ENCODE measurements around the gene CPLX4.

- no peak for TF ChIP-seq POLR2AphosphoS5 (IDR thresholded peaks at IDR 0.05; ENCODE audit: low read depth, low read length)
- no peak for TF ChIP-seq EP300 (IDR thresholded peaks at IDR 0.05; ENCODE audit: borderline replicate concordance in 1 of 2, low read depth in 1 of 2, low read length in 1 of 2)
- TF ChIP-seq SMC3 (IDR thresholded peaks at IDR 0.05; ENCODE audit: low read depth, low read length) = no peak
- TF ChIP-seq FOSL2 (IDR thresholded peaks at IDR 0.05; ENCODE audit: borderline replicate concordance, low read depth) = no peak
- no peak for TF ChIP-seq YY1 (IDR thresholded peaks at IDR 0.05; ENCODE audit: low read depth)
- TF ChIP-seq, protein P1, sequence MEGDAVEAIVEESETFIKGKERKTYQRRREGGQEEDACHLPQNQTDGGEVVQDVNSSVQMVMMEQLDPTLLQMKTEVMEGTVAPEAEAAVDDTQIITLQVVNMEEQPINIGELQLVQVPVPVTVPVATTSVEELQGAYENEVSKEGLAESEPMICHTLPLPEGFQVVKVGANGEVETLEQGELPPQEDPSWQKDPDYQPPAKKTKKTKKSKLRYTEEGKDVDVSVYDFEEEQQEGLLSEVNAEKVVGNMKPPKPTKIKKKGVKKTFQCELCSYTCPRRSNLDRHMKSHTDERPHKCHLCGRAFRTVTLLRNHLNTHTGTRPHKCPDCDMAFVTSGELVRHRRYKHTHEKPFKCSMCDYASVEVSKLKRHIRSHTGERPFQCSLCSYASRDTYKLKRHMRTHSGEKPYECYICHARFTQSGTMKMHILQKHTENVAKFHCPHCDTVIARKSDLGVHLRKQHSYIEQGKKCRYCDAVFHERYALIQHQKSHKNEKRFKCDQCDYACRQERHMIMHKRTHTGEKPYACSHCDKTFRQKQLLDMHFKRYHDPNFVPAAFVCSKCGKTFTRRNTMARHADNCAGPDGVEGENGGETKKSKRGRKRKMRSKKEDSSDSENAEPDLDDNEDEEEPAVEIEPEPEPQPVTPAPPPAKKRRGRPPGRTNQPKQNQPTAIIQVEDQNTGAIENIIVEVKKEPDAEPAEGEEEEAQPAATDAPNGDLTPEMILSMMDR (IDR thresholded peaks at IDR 0.05) = no peak
- no peak for TF ChIP-seq RFX5 (IDR thresholded peaks at IDR 0.05; ENCODE audit: low read length)
- TF ChIP-seq FOXM1 (IDR thresholded peaks at IDR 0.05; ENCODE audit: low read depth) = no peak
- TF ChIP-seq, protein P2, sequence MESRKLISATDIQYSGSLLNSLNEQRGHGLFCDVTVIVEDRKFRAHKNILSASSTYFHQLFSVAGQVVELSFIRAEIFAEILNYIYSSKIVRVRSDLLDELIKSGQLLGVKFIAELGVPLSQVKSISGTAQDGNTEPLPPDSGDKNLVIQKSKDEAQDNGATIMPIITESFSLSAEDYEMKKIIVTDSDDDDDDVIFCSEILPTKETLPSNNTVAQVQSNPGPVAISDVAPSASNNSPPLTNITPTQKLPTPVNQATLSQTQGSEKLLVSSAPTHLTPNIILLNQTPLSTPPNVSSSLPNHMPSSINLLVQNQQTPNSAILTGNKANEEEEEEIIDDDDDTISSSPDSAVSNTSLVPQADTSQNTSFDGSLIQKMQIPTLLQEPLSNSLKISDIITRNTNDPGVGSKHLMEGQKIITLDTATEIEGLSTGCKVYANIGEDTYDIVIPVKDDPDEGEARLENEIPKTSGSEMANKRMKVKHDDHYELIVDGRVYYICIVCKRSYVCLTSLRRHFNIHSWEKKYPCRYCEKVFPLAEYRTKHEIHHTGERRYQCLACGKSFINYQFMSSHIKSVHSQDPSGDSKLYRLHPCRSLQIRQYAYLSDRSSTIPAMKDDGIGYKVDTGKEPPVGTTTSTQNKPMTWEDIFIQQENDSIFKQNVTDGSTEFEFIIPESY (IDR thresholded peaks at IDR 0.05; ENCODE audit: borderline replicate concordance, low read depth) = no peak
- no peak for TF ChIP-seq TAF1 (IDR thresholded peaks at IDR 0.05; ENCODE audit: borderline replicate concordance, low read depth, low read length)
- TF ChIP-seq MXI1 (IDR thresholded peaks at IDR 0.05; ENCODE audit: low read depth, low read length) = no peak
- TF ChIP-seq RAD21 (IDR thresholded peaks at IDR 0.05; ENCODE audit: low read length) = no peak
- TF ChIP-seq, protein P3, sequence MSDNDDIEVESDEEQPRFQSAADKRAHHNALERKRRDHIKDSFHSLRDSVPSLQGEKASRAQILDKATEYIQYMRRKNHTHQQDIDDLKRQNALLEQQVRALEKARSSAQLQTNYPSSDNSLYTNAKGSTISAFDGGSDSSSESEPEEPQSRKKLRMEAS (IDR thresholded peaks at IDR 0.05; ENCODE audit: low read depth) = no peak
- TF ChIP-seq, protein P4, sequence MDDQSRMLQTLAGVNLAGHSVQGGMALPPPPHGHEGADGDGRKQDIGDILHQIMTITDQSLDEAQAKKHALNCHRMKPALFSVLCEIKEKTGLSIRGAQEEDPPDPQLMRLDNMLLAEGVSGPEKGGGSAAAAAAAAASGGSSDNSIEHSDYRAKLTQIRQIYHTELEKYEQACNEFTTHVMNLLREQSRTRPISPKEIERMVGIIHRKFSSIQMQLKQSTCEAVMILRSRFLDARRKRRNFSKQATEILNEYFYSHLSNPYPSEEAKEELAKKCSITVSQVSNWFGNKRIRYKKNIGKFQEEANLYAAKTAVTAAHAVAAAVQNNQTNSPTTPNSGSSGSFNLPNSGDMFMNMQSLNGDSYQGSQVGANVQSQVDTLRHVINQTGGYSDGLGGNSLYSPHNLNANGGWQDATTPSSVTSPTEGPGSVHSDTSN (IDR thresholded peaks at IDR 0.05) = no peak
Observed at GRCh38 chr18:59271606-59272220, 46.7 kb downstream of the CPLX4 start.

Data from SK-N-SH (cell line).